Neuronal stem cell (in vitro differentiated cells): ENCODE data around the gene LLGL2.
A peak's percentile ranks its signal among the peaks of the same experiment; 100 is the strongest.

Experiments
- DNase-seq: peaks from one replicate; pipeline ENCODE4 v3.0.0-alpha.2; 2013; ENCODE audit warnings: low spot score
- H2AFZ ChIP-seq: one replicate; pipeline ENCODE4 v1.6.1; 2013; ENCODE audit warnings: mild to moderate bottlenecking, low read length, inconsistent platforms
- H2AK5ac ChIP-seq: 2 replicates; pipeline ENCODE4 v1.6.1; 2013; ENCODE audit warnings: low read depth, mild to moderate bottlenecking, inconsistent platforms, low read length, moderate library complexity, mixed read lengths
- H2BK120ac ChIP-seq: 2 replicates; pipeline ENCODE4 v1.6.1; 2013; ENCODE audit warnings: low read depth, mild to moderate bottlenecking, inconsistent platforms, low read length, moderate library complexity, mixed read lengths
- H2BK12ac ChIP-seq: one replicate; pipeline ENCODE4 v1.6.1; 2013; ENCODE audit warnings: low read length, inconsistent platforms
- H2BK15ac ChIP-seq: 2 replicates; pipeline ENCODE4 v1.6.1; 2013; ENCODE audit warnings: mild to moderate bottlenecking, low read length, inconsistent platforms, mixed read lengths
- H2BK5ac ChIP-seq: one replicate; pipeline ENCODE4 v1.6.1; 2013; ENCODE audit warnings: inconsistent platforms, mild to moderate bottlenecking, low read length, moderate library complexity
- H3K14ac ChIP-seq: one replicate; pipeline ENCODE4 v1.6.1; 2013; ENCODE audit warnings: low read length, inconsistent platforms
- H3K18ac ChIP-seq: 2 replicates; pipeline ENCODE4 v1.6.1; 2013; ENCODE audit warnings: low read length, inconsistent platforms
- H3K23ac ChIP-seq: 2 replicates; pipeline ENCODE4 v1.6.1; 2013; ENCODE audit warnings: low read depth, mild to moderate bottlenecking, mixed read lengths, low read length, inconsistent platforms; ENCODE audit not compliant: poor library complexity
- H3K27ac ChIP-seq: replicated peaks from 3 replicates; pipeline ENCODE4 v1.5.1; 2013; ENCODE audit warnings: low read length, inconsistent platforms
- H3K27me3 ChIP-seq, 3 experiments: 2 replicates each; pipeline ENCODE4 v1.6.1; 2013; ENCODE audit warnings: low read length in 3 of 3, mild to moderate bottlenecking in 2 of 3, inconsistent platforms in 1 of 3, low read depth in 1 of 3, mixed read lengths in 1 of 3, moderate library complexity in 1 of 3; ENCODE audit not compliant: control insufficient read depth in 3 of 3, insufficient read depth in 3 of 3
- H3K36me3 ChIP-seq, 2 donors: replicated peaks in 1 of 2; 2 replicates each; pipeline ENCODE4 v1.6.1; 2013; ENCODE audit warnings: low read length in 2 of 2; ENCODE audit not compliant: control insufficient read depth in 2 of 2, insufficient read depth in 2 of 2
- H3K4ac ChIP-seq: 2 replicates; pipeline ENCODE4 v1.6.1; 2013; ENCODE audit warnings: inconsistent platforms, mild to moderate bottlenecking, low read length, moderate library complexity
- H3K4me1 ChIP-seq, 2 donors: 1 replicate in 1 of 2; 2 replicates in 1 of 2; pipeline ENCODE4 v1.6.1; 2013; ENCODE audit warnings: low read length in 2 of 2, low read depth in 1 of 2; ENCODE audit not compliant: control insufficient read depth in 2 of 2, insufficient read depth in 1 of 2
- H3K4me2 ChIP-seq: one replicate; pipeline ENCODE4 v1.6.1; 2013; ENCODE audit warnings: mild to moderate bottlenecking, low read length, inconsistent platforms; ENCODE audit not compliant: insufficient read depth, poor library complexity, severe bottlenecking
- H3K4me3 ChIP-seq, 2 donors: 2 replicates each; pipeline ENCODE4 v1.5.1; 2013; ENCODE audit warnings: low read length in 2 of 2, mild to moderate bottlenecking in 2 of 2, inconsistent platforms in 1 of 2, moderate library complexity in 1 of 2
- H3K79me1 ChIP-seq: one replicate; pipeline ENCODE4 v1.6.1; 2013; ENCODE audit warnings: low read depth, mild to moderate bottlenecking, inconsistent platforms, low read length, moderate library complexity
- H3K9ac ChIP-seq: one replicate; pipeline ENCODE4 v1.6.1; 2013; ENCODE audit warnings: mild to moderate bottlenecking, low read depth, low read length, inconsistent platforms; ENCODE audit not compliant: poor library complexity
- H3K9me3 ChIP-seq, 2 donors: replicated peaks in 1 of 2; 2 replicates each; pipeline versions ENCODE3 to v1.6.1; 2013; ENCODE audit warnings: low read length in 2 of 2, mild to moderate bottlenecking in 2 of 2, inconsistent platforms in 1 of 2, low read depth in 1 of 2, mixed read lengths in 1 of 2, moderate library complexity in 1 of 2; ENCODE audit not compliant: control insufficient read depth in 2 of 2, insufficient read depth in 1 of 2
- H4K8ac ChIP-seq: one replicate; pipeline ENCODE4 v1.6.1; 2013; ENCODE audit warnings: low read depth, mild to moderate bottlenecking, inconsistent platforms, low read length, moderate library complexity
- H4K91ac ChIP-seq: one replicate; pipeline ENCODE4 v1.6.1; 2013; ENCODE audit warnings: low read length, low read depth, mild to moderate bottlenecking, inconsistent platforms; ENCODE audit not compliant: poor library complexity
- WGBS, 2 donors: extraction: QIAGEN DNeasy Blood & Tissue Kit; methylation state at CpG; one replicate each; pipeline ENCODE4 v1.1.7; 2013; ENCODE audit warnings: missing lambda C conversion rate in 2 of 2, mixed read lengths in 1 of 2; ENCODE audit not compliant: insufficient read length in 2 of 2, insufficient replicate concordance in 1 of 2; ENCODE audit errors: extremely low coverage in 2 of 2; 5-methylcytosine and 5-hydroxymethylcytosine counted together

LLGL2 gene

DNA sequence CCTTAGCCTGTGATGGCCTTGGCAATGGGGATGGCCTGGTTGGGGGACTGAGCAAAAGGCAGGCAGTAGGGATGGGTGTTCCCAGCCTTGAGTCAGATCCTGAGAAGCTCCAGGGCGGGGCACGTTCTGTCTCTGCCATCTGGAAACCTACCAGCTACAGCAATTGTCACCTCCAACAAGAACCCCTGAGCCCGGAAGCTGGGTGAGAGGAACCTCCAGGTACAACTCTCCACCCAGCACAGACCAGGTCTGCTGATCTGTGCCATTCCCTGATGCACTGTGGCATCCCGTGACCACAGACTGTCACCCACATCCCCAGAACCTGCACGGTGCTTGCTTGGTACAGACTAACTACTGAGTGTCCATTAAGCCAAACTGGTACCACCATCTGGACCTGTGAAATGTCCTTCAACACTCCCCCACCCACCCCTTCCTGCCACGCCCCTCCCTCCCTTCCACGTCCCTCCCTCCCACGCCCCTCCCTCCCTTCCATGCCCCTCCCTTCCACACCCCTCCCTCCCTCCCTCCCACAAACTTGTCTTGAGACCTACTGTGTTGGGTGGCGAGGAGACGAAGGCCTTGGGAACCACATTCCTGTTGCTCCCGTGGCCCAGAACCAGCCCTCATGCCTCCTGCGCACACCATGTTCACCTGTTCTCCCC, 78.7 kb downstream of the LLGL2 start:
- Histone ChIP-seq H2BK15ac (no peak overlapping the region), H3K79me1 (no peaks in the 10 kb centered on the region), H3K4me1 (no peaks in the 10 kb centered on the region), H3K18ac (no peak overlapping the region), H3K27ac (no peak overlapping the region), H3K4me3 (no peak overlapping the region), H3K9ac (peak overlapping the region; percentile 32), H3K23ac (peak overlapping the region; percentile 80), H4K8ac (no peak overlapping the region), H2AFZ (no peak overlapping the region), H3K4ac (no peak overlapping the region), H3K27me3 (no peaks in the 10 kb centered on the region), H2AK5ac (peak overlapping the region; percentile 68), H3K9me3 (peaks cover 0 to 2% of the 10 kb centered on the region in 2 donors), H2BK12ac (no peak overlapping the region), H4K91ac (no peak overlapping the region), H2BK5ac (peak overlapping the region; percentile 53), H2BK120ac (no peak overlapping the region), H3K36me3 (no peaks in the 10 kb centered on the region), H3K14ac (no peak overlapping the region), H3K4me2 (no peak overlapping the region)
- WGBS, 2 donors = no CpG with 5 or more reads among the region's 12 CpGs
- no peak for DNase-seq

GRCh38 chr17:75605790-75606189, 80.3 kb downstream of the LLGL2 start:
- Histone ChIP-seq H4K91ac (no peak overlapping the region), H3K14ac (peak overlapping the region; percentile 31), H2BK120ac (no peak overlapping the region), H3K27me3 (peaks cover 0 to 2% (median 0%) of the 10 kb centered on the region in 3 experiments), H4K8ac (no peak overlapping the region), H3K23ac (peak overlapping the region; percentile 55), H2AFZ (no peak overlapping the region), H3K4ac (peak overlapping the region; percentile 23), H3K4me1 (no peaks in the 10 kb centered on the region), H3K4me3 (no peak overlapping the region), H3K9me3 (peaks cover 0 to 2% of the 10 kb centered on the region in 2 donors), H3K9ac (no peak overlapping the region), H3K4me2 (no peak overlapping the region), H2AK5ac (peak overlapping the region; percentile 70), H2BK5ac (no peak overlapping the region), H2BK15ac (no peak overlapping the region), H3K27ac (no peak overlapping the region), H3K18ac (peak overlapping the region; percentile 76), H2BK12ac (peak overlapping the region; percentile 84), H3K79me1 (no peaks in the 10 kb centered on the region), H3K36me3 (no peaks in the 10 kb centered on the region)
- DNase-seq = no peak
- WGBS, 2 donors = no CpG with 5 or more reads among the region's 16 CpGs

DNA sequence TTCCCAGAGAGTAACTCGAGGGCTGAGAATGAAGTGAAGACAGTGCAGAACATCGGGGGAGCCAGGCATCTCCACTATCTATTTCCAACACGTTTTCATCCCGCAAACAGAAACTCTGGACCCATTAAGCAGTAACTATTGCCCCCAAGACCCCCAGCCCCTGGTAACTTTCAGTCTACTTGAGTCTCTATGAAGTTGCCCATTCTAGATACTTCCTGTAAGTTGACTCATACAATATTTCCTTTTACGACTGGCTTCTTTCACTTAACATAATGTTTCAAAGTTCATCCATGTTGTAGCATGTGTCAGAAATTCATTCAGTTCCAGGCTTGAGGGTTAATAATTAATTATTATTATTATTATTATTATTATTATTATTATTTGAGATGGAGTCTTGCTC, 81.6 kb downstream of the LLGL2 start:
- Histone ChIP-seq H2BK12ac (no peak overlapping the region), H4K91ac (no peak overlapping the region), H3K36me3 (no peaks in the 10 kb centered on the region), H3K79me1 (no peaks in the 10 kb centered on the region), H2AK5ac (no peak overlapping the region), H2AFZ (no peak overlapping the region), H3K14ac (no peak overlapping the region), H2BK5ac (no peak overlapping the region), H3K27me3 (peaks cover 0 to 11% (median 0%) of the 10 kb centered on the region in 3 experiments), H3K4me2 (no peak overlapping the region), H3K4me3 (no peak overlapping the region), H3K18ac (no peak overlapping the region), H3K4me1 (no peaks in the 10 kb centered on the region), H2BK120ac (no peak overlapping the region), H3K9me3 (peaks cover 0 to 2% of the 10 kb centered on the region in 2 donors), H3K23ac (no peak overlapping the region), H4K8ac (no peak overlapping the region), H3K27ac (no peak overlapping the region), H2BK15ac (no peak overlapping the region), H3K4ac (no peak overlapping the region), H3K9ac (no peak overlapping the region)
- no peak for DNase-seq
- WGBS, 2 donors = no CpG with 5 or more reads among the region's 5 CpGs

DNA sequence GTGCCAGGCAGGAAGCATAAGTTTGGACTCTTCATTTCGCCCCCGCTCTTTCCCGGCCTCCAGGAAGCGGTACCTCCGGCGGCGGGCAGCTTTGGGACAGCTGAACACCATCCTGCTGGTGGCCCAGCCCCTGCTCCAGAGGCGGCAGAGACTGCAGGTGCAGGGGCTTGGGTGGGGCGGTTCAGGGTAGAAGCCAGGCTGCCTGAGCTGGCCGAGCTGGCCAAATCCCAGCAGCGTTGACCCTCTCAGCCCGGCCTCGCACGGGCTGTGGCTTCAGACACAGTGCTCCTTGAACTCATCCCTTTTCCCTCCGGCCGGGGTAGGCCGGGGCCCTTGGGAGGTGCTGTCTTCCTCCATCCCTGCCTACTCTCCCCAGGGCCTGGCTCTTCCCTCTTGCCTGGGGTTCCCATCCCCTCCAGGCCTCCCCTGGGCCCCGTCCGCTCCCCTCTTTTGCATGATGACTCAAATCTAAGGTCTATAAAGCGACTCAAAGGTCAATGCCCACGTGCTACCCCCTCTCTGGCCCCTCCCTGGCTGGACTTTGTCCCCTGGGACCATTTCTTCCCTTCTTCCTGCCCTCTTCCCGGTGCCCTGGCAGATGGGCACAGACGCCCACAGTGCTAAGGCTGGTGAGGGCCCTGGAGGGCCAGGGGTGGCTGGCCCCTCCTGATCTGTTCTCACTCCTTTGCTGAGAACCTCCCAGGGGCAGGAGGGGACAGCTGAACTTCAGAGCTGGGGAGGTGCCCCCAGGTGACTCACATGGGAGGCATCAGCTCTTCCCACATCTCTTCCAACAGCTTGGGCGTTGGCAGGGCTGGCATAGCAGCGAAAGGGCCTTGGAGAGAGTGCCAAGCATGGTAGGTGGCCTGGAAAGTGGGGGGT, 84.8 kb downstream of the LLGL2 start:
- Histone ChIP-seq H3K23ac (no peak overlapping the region), H3K27ac (no peak overlapping the region), H3K9ac (no peak overlapping the region), H4K8ac (no peak overlapping the region), H3K18ac (no peak overlapping the region), H3K27me3 (peaks cover 0 to 13% (median 0%) of the 10 kb centered on the region in 3 experiments), H3K9me3 (no peaks in the 10 kb centered on the region), H3K4me1 (peaks cover 2 to 12% of the 10 kb centered on the region in 2 donors), H2AFZ (no peak overlapping the region), H2BK15ac (no peak overlapping the region), H3K4me3 (no peak overlapping the region), H2BK12ac (no peak overlapping the region), H3K4me2 (no peak overlapping the region), H3K4ac (no peak overlapping the region), H2BK120ac (no peak overlapping the region), H4K91ac (no peak overlapping the region), H3K79me1 (no peaks in the 10 kb centered on the region), H2AK5ac (no peak overlapping the region), H3K14ac (no peak overlapping the region), H2BK5ac (peak overlapping the region; percentile 20), H3K36me3 (no peaks in the 10 kb centered on the region)
- no peak for DNase-seq
- WGBS, 2 donors = no CpG with 5 or more reads among the region's 25 CpGs
